Glutamatergic neuron (in vitro differentiated cells): Measurements from ENCODE around the gene IRAK3. TPM values are rescaled to one million over a fixed set of nuclear protein-coding genes. Genes with fewer than 3 reads are reported as not detected.

Experiments used
- DNase-seq: peaks from one replicate; pipeline ENCODE4 v3.0.0; 2022
- H3K27ac Mint-ChIP-seq: one replicate; pipeline ENCODE4 v1.8.0; 2020; ENCODE audit warnings: mild to moderate bottlenecking, mixed read lengths, inconsistent platforms; ENCODE audit not compliant: unreplicated experiment
- H3K27me3 Mint-ChIP-seq: one replicate; pipeline ENCODE4 v1.8.0; 2020; ENCODE audit warnings: mild to moderate bottlenecking, moderate library complexity, mixed read lengths, inconsistent platforms; ENCODE audit not compliant: unreplicated experiment
- H3K36me3 Mint-ChIP-seq: one replicate; pipeline ENCODE4 v1.8.0; 2020; ENCODE audit warnings: mild to moderate bottlenecking, mixed read lengths, inconsistent platforms; ENCODE audit not compliant: unreplicated experiment
- H3K4me1 Mint-ChIP-seq: one replicate; pipeline ENCODE4 v1.8.0; 2020; ENCODE audit warnings: mild to moderate bottlenecking, low read depth, mixed read lengths, inconsistent platforms; ENCODE audit not compliant: unreplicated experiment
- H3K4me3 Mint-ChIP-seq: one replicate; pipeline ENCODE4 v1.8.0; 2020; ENCODE audit warnings: mild to moderate bottlenecking, mixed read lengths, inconsistent platforms; ENCODE audit not compliant: unreplicated experiment
- H3K9me3 Mint-ChIP-seq: one replicate; pipeline ENCODE4 v1.8.0; 2020; ENCODE audit warnings: mild to moderate bottlenecking, moderate library complexity, mixed read lengths, inconsistent platforms; ENCODE audit not compliant: unreplicated experiment
- CTCF ChIP-seq: fragments of 200-600 bp; sonication (generic); IDR thresholded peaks from one replicate; pipeline ENCODE4 v1.5.0; 2021; ENCODE audit not compliant: partially characterized antibody, unreplicated experiment
- total RNA-seq: library from RNA; stranded (reverse); fragmentation: NEBNext Ultra II Directional; extraction: Animal tissue kit (Norgen Biotek cat#: 25700); gene quantifications from one replicate; pipeline ENCODE4 v1.2.1, GENCODE V29; 2021; ENCODE audit not compliant: unreplicated experiment

The IRAK3 gene
- total RNA-seq, 1 donor from 2014 or later: 3.9 TPM

- no peak for TF ChIP-seq CTCF
- peaks cover 2% of the 10 kb centered on the region for H3K27me3 Mint-ChIP-seq
- H3K4me1 Mint-ChIP-seq: no peaks in the 10 kb centered on the region
- H3K4me3 Mint-ChIP-seq: no peak overlapping the region
- no peak for DNase-seq
- H3K27ac Mint-ChIP-seq: no peak overlapping the region
- H3K9me3 Mint-ChIP-seq: no peaks in the 10 kb centered on the region
- no peaks in the 10 kb centered on the region for H3K36me3 Mint-ChIP-seq
These were observed 80.1 kb downstream of the IRAK3 start for GRCh38 chr12:66269142-66269541.

GRCh38 chr12:66269757-66270383 is 80.9 kb downstream of the IRAK3 start:
- Mint-ChIP-seq H3K36me3 (no peaks in the 10 kb centered on the region), H3K9me3 (no peaks in the 10 kb centered on the region), H3K27ac (no peak overlapping the region), H3K4me3 (no peak overlapping the region), H3K4me1 (no peaks in the 10 kb centered on the region), H3K27me3 (no peaks in the 10 kb centered on the region)
- TF ChIP-seq CTCF: peak; percentile 70
- DNase-seq: no peak

GRCh38 chr12:66270613-66271012 is 81.6 kb downstream of the IRAK3 start:
- H3K9me3 Mint-ChIP-seq: no peaks in the 10 kb centered on the region
- DNase-seq: no peak
- H3K27ac Mint-ChIP-seq: no peak overlapping the region
- no peaks in the 10 kb centered on the region for H3K4me1 Mint-ChIP-seq
- no peak for TF ChIP-seq CTCF
- H3K36me3 Mint-ChIP-seq: no peaks in the 10 kb centered on the region
- H3K27me3 Mint-ChIP-seq: no peaks in the 10 kb centered on the region
- no peak overlapping the region for H3K4me3 Mint-ChIP-seq

DNA sequence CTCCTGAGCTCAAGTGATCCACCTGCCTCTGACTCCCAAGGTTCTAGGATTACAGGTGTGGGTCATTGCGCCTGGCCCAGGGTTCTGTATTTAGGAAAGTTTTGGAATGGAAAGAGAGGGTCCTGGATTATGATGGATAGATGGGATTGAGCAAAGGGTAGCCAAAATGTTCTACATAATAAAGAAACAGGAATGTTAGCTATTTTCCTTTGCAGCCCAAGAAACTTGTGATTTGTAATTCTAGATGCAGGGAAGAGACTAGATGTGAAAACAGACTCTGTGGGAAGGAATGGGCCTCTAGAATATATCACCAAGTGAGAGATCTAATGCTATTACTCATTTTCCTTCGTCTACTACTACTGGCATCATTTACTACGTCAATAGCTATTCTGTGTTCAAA is 83.6 kb downstream of the IRAK3 start:
- Mint-ChIP-seq H3K4me1 (no peaks in the 10 kb centered on the region), H3K36me3 (no peaks in the 10 kb centered on the region), H3K9me3 (no peaks in the 10 kb centered on the region), H3K27ac (no peak overlapping the region), H3K4me3 (no peak overlapping the region), H3K27me3 (no peaks in the 10 kb centered on the region)
- no peak for TF ChIP-seq CTCF
- no peak for DNase-seq

DNA sequence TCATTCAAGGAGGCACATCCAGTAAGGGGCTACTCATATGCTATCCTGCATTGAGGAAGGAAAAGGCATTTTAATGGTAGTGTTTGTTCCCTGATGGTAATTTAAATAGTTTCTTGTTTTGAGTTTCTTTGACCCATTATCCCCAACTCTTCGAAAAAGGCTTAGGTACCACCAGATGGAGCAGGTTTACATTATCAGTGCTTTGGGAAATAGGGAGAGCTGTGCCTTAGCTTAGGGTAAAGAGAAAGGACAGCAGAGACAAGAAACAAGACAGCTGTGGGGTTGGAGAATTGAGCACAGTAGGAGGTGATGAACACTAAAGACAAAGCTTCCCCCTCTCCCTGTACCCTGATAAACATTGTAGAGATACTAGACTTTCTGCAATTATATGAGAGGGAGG is 84.1 kb downstream of the IRAK3 start:
- no peak for TF ChIP-seq CTCF
- Mint-ChIP-seq H3K9me3 (no peaks in the 10 kb centered on the region), H3K36me3 (no peaks in the 10 kb centered on the region), H3K27me3 (no peaks in the 10 kb centered on the region), H3K4me3 (no peak overlapping the region), H3K27ac (no peak overlapping the region), H3K4me1 (no peaks in the 10 kb centered on the region)
- DNase-seq: no peak
